LNCaP clone FGC (cell line): ENCODE measurements around the gene GPC6.

ENCODE experiments used
- DNase-seq: peaks from one replicate; pipeline ENCODE4 v3.0.0-alpha.2; 2011; ENCODE audit warnings: low read depth
- H3K4me3 ChIP-seq: 2 replicates; pipeline ENCODE4 v1.5.1; 2011; ENCODE audit warnings: mild to moderate bottlenecking, low read depth, low read length, control low read depth
- TF ChIP-seq, protein P1 (sequence below): IDR thresholded peaks from 2 replicates; pipeline ENCODE4 v1.5.1; 2012; ENCODE audit warnings: mild to moderate bottlenecking; ENCODE audit not compliant: control insufficient read depth, insufficient read depth; ENCODE audit errors: extremely low read depth

Gene GPC6

DNA sequence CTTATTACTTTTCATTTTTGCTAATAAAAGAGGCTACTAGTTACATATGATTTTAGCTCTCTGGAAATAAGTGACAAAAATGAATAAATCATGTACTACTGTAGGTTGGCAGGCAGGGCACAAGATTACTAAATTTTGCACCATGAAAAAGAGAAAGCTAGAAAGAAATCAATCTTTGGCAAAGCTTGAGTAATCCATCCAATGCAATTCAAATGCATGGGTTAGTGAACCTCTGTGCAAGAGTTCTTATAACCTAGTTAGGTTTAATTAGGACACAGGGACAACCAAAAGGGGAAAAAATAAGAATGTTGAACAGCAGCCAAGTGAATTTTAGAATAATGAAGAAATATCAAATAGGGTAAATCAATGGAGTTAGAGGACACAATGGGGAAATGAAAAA lies 947.4 kb downstream of the GPC6 start:
- TF ChIP-seq, protein P1, sequence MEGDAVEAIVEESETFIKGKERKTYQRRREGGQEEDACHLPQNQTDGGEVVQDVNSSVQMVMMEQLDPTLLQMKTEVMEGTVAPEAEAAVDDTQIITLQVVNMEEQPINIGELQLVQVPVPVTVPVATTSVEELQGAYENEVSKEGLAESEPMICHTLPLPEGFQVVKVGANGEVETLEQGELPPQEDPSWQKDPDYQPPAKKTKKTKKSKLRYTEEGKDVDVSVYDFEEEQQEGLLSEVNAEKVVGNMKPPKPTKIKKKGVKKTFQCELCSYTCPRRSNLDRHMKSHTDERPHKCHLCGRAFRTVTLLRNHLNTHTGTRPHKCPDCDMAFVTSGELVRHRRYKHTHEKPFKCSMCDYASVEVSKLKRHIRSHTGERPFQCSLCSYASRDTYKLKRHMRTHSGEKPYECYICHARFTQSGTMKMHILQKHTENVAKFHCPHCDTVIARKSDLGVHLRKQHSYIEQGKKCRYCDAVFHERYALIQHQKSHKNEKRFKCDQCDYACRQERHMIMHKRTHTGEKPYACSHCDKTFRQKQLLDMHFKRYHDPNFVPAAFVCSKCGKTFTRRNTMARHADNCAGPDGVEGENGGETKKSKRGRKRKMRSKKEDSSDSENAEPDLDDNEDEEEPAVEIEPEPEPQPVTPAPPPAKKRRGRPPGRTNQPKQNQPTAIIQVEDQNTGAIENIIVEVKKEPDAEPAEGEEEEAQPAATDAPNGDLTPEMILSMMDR = no peak
- no peak for DNase-seq
- H3K4me3 ChIP-seq = no peak overlapping the region

DNA sequence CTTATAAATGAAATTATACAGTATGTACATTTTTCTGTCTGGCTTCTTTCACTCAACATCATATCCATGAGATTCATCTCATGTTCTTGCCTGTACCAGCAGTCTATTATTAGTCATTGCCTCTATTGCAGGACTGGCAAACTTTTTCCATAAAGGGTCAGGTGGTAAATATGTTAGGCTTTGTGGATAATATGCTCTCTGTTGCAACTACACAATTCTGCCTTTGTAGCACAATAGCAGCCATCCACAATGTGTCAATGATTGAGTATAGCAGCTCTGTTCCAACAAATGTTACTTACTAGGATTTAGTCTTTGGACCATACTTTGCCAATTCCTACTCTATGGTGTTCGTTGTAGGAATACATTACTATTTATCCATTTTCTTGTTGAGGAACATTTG lies 948.5 kb downstream of the GPC6 start:
- no peak overlapping the region for H3K4me3 ChIP-seq
- no peak for DNase-seq
- TF ChIP-seq, protein P1 = no peak

DNA sequence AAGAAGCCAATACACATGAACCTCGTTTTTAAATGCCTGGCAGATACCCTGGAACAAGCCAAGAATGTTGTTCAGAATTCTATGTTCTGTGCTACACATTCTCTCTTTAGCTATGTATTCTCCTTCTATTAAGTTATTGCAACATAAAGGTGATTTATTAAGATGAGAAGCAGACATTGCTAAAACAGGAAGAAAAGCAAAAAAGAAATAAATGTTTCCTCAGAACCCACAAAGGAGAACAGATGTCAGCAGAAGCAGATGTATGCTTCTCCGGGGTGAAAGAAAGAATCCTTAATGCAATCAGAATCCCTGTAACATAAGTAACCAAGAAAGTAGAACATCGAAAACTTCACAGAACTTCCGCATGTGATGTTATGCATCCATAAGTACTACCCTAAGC lies 950.0 kb downstream of the GPC6 start:
- DNase-seq = no peak
- H3K4me3 ChIP-seq = no peak overlapping the region
- TF ChIP-seq, protein P1 = no peak

DNA sequence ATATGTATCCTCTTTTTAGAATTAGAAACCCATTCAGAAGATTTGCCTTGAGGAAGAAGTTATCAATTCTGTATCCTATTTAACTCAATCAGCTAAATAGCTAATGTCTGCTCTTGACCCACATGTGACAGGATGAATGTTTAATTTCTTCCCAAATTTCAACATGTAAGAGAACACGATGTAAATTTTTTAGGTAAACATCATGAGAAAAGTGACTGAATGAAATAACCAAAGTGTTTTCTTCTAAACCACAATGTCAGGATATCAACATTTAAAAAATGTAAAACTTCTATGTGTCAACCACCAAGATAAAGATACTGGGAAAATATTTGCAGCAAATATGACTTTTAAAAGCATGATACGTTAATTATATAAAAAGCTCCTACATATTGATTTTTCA lies 950.4 kb downstream of the GPC6 start:
- TF ChIP-seq, protein P1 = no peak
- no peak for DNase-seq
- H3K4me3 ChIP-seq = no peak overlapping the region

DNA sequence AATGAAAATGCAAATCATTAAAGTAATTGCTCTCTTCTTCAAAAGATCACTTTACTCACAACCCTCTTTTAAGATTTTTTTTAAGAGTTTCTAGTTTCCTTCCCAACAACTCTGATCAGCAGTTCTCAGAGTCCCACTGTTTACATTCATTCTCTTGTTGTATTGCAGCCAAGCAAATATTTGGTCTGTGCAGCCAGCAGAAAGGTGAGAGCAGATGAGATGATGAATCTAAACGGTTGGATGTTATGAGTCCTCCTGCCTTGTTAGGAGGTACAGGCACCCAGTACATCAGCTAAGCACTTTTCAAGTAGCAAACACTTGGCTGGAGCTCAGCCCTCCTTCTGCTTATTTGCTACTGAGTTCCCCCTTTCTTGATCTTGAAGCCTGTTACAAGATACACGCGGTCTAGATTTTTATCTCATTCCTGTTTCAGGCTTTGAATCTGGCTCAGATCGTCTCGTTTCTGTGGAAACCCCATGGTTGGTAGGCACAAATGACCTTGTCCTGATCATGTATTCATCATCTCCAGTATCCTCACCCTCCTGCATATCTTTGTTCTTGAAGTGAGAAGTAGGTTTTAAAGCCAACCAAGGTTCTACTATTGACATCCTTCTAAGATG lies 952.1 kb downstream of the GPC6 start:
- TF ChIP-seq, protein P1 = no peak
- H3K4me3 ChIP-seq = no peak overlapping the region
- peak; percentile 58 for DNase-seq

DNA sequence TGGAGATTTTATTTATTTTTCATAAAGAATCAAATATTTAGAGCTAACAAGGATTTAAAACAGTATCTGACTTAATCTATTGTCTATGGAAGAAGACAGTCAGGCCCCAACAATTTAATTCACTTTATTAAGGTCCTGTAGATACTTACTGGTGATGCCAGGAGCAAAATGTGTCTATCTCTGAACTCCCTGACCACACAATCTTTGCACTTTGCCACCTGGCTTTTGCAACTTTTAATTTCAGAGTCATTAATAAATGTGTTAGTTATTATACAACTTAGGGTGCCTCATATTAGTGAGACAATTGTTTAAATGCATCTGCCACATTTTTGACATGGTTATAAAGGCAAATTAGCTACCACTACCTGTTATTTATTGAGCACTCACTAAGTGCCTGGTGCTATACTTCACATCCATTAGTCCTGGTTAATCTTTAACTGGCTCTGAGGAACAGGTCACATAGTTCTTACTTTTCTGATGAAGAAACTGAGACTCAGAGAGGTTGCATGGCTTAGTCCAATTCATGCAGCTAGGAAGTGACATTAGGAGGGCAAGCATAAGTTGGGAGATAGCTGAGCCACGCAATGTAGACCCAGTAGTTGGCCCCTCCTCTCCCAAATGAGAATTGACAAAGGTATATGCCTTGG lies 955.0 kb downstream of the GPC6 start:
- DNase-seq = no peak
- TF ChIP-seq, protein P1 = no peak
- no peak overlapping the region for H3K4me3 ChIP-seq
